GM19238 (cell line): ENCODE results near the gene SUGP2.
"Not testable (repeated sequence)": the region's sequence is repeated elsewhere in the genome, so short reads cannot be mapped to it uniquely, and the experiment has no call there.

Experiments used
- DNase-seq: peaks from one replicate; pipeline ENCODE4 v3.0.0; 2011; ENCODE audit warnings: low spot score; ENCODE audit not compliant: insufficient read length

SUGP2 gene

DNA sequence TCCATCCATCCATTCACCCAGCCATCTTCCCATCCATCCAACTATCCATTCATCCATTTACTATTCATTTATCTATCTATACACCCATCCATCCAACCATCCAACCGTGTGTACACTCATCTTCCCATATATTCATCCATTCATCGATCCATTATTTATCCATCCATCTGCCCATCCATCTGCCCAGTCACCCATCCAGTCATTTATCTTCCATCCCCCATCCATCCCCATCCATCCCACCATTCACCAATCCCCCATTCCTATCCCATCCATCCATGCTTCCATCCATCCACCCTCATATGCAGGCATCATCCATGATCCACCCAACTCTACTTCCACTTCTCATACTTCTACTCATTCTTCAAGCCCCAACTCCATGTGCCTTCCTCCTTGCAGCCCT lies 78.3 kb downstream of the SUGP2 start:
- DNase-seq: no peak

DNA sequence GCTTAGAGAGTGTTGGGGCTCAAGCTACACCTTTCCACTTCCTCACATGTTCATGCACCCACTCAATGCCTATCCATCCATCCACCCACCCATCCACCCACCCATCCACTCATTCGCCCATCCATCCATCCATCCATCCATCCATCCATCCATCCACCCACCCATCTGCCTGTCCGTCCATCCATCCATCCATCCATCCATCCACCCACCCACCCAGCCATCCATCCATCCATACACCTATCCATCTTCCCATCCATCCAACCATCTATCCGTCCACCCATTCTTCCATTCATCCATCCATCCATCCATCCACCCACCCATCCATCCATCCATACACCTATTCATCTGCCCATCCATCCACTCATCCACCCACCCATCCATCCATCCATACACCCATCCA lies 79.2 kb downstream of the SUGP2 start:
- DNase-seq: no peak

DNA sequence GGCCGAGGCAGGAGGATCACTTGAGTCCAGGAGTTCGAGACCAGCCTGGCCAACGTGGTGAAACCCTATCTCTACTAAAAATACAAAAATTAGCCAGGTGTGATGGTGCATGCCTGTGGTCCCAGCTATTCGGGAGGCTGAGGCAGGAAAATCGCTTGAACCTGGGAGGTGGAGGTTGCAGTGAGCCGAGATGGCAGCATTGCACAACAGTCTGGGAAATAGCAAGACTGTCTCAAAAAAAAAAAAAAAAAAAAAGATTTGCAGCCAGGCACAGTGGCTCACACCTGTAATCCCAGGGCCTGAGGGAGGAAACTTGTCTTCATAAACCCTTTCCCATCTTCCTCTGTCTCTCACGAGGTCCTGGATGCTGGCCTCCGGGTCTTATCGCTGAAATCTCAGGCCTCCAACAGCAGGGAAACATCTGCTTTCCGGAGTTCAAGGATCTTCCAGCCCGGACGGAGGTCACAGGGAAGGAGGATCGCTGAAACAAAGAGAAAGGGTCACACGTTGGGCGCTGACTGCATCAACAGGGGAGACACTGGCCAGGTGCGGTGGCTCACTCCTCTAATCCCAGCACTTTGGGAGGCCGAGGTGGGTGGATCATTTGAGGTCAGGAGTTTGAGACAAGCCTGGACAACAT lies 80.8 kb downstream of the SUGP2 start:
- DNase-seq: not testable (repeated sequence)

DNA sequence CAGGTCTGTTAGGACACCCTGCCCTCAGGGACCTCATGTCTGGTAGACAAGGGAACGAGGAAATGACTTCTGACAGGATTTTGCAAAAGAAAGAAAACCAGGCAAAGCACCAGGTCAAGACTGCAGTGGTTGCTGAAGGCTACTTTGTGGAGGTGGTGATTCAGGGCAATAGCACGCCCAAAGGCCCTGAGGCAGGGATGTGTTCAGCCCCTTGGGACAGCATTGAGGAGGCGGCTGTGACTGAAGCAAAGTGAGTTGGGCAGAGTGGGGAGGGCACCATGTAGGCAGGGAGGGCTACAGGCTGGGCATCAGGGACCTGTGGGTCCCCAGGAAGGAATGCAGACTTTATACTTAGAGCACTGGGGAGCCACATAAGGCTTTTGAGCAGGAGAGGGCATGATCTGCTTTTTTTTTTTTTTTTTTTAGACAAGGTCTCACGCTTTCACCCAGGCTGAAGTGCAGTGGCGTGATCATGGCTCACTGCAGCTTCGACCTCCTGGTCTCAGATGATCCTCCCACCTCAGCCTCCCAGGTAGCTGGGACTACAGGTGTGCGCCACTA lies 81.5 kb downstream of the SUGP2 start:
- no peak for DNase-seq

DNA sequence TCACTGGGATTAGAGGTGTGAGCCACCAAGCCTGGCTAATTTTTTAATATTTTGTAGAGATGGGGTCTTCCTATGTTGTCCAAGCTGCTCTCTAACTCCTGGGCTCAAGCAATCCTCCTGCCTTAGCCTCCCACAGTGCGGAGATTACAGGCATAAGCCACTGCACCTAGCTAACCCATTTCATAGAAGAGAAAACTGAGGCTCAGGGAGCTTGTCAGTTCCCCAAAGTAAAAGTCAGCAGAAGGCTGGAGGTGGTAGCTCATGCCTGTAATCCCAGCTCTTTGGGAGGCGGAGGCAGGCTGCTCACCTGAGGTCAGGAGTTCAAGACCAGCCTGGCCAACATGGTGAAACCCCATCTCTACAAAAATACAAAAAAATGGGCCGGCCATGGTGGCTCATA lies 83.5 kb downstream of the SUGP2 start:
- no peak for DNase-seq

DNA sequence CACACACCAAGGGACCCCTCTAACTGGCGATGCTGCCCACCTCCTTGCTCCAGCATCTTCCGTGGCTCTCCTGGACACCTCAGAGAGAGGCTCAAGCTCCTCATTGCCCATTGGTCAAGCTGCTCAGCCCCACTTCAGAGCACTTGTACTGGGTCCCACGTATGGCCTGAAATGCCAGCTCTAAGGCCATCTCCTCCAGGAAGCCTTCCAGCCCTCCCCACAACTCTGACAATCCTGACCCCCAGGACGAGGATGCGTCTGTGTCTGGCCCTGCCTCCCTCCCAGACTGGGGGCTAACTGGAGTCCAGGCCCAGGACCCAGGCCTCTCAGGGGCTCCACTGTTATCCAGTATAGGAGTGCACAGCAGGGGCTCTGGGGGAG lies 84.4 kb downstream of the SUGP2 start:
- no peak for DNase-seq

DNA sequence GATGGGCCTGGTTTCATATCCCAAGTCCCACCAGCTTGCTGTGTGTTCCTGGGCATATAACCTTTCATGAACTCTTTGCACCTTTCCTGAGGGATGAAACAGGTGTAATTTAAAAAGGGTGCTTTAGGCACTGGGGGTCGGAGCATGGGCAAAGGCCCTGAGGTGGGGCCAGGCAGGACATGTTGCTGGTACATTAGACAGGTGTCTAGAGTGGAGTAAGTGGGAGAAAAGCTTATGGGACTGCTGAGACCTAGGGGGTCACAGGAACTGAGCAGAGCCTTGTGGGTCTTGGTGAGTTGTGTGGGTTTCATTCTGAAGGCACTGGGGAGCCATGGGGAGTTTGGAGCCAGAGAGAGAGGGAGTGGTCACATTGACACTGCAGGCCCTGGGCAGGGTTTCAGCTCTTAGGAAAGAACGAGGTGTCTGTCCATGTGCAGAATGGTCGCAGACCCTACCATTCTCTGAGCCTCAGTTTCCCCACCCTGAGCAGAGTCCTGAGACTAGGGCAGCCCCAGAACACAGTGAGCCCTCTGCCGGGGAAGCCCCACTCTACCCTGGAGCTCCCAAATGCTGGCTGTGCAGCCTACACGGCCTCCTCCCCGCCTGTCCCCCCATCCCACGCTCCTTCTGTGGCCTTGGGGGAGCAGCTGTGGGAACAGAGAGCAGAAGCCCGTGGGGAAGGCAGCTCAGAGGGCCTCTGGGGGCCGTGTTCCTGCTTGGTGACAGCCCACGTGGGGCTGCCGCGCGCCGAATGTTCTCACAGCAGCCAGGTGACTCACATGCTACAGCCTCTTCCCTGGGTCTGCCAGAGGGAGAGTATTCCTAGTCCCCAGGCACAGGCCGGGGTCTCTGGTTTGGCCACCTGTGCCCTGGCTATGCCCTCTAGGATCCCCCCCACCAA lies 85.0 kb downstream of the SUGP2 start:
- DNase-seq: no peak

DNA sequence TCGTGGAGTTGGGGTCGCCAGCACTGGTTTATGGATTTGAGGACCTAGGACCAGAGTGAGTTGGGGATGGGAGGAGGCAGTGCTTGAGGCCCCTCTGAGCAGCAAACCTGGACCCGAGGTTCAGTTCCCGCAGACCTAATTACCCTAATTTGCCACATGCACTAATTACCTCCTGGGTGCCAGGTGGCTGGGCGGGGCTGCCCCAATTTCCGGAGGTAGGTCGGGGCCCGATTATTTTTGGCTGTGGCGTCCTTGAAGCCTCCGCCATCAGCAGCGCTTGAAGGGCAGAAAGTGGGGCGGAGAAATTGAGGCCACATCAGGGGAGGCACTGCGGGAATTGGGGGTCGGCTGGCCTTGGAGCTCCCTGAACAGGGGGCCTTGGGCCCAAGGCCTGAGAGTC lies 86.4 kb downstream of the SUGP2 start:
- DNase-seq: no peak

DNA sequence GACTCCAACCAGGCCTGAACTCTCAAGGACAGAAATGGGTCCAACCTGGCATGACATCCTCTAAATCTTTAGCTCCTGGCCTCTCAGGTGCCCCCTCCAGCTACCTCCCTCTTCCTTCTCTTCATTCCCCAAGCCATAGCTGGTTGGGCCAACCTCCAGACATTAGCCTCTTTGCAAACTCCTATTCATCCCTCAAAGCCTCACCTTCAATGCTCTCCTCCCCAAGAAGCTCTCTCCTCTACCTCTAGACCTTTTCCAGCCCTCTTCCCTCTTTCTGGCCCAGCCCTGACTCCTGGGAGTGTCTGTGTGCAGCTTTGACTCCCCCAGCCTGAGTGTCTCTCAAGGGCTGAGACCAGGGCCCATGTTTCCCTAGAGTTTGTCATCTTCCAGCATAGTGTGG lies 87.0 kb downstream of the SUGP2 start:
- no peak for DNase-seq

DNA sequence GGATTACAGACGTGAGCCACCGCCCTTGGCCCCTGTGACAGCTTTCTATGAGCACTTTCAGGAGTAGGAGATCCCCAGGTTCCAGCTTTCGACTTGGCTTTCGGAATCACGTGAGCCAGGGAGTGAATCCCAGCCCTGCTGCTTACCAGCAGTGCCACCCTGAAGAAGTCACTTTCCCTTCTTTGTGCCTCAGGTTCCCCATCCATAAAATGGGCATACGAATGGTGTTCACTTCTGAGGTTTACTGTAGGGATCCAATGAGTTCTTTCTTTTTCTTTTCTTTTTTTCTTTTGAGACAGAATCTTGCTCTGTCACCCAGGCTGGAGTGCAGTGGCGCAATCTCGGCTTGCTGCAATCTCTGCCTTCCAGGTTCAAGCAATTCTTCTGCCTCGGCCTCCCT lies 88.0 kb downstream of the SUGP2 start:
- no peak for DNase-seq

DNA sequence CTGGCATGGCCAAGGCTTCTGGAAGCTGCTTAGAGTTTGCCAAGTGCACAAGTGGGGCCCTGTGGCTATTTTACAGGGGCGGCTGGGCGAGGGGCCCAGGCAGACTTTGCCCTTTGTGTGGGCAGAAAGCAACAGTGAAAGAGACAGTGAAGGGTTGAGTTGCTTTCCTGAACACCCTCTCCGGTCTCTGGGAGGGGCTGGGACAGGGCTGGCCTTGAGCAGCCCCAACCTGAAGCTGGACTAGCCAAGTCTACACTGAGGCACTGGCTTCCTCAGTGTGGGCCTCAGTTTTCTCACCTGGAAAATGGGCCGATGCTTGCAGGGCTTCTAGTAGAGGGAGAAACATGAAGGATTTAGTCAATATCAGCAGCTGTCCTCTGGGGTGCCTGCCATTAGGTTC lies 89.9 kb downstream of the SUGP2 start:
- DNase-seq: no peak

DNA sequence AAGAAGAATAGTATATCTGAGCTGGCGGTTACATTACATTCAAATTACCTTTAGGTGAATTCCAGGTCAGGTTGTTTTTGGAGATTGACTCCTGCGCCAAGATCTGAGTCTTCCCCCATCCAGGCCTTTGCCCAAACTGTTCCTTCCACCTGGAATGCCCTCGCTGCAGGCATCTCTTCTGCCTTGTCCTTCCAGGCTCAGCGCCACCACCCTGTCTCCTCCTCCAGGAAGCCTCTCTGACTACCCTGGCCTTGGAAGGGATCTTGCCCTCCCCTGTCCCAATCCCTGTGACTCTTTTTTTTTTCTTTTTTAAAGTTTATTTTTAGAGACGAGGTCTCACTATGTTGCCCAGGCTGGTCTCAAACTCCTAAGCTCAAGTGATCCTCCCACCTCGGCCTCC lies 90.6 kb downstream of the SUGP2 start:
- DNase-seq: no peak

DNA sequence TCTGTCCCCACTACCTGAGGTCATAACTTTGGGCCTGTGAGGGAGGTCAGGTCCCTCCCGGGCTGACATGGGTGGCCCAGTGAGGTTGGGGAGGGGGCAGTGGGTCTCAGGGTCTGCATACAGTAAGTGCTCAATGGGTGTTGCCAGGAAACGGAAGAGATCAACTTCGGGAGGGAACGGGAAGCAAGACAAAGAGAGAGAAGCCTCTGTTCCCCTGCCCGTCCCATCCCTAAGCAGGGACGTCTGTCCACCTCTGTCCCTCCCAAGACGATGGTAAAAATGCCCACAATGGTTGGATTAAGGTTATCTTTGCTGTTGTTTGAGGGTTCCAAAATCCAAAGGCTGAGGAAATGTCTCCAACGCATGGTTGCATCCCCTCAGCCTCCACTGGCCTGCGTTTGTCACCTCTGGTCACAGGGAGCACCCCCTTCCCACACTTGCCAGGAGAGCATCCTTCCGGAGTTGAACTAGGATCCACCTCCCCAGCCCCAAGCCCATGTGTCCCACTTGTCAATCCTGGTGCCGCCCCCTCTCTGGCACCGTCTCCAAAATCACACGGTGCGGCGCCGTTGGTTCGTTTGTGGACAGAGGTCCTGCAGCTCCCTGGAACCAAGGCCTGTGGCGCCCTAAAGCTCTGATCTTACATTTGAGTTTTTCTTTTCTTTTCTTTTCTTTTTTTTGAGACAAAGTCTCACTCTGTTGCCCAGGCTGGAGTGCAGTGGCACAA lies 91.5 kb downstream of the SUGP2 start:
- DNase-seq: no peak
